Stimulated activated naive CD8-positive, alpha-beta T cell treated with anti-CD3 and anti-CD28 coated beads, Interleukin-15, amount 100 ng/mL, for 72 hours (primary cell): Measurements from ENCODE around the gene ABHD2.

Experiments used
- ATAC-seq: fragments of 150-1000 bp; cut with Tn5 transposase; 2 replicates; pipeline ENCODE4 v1.10.0; 2021; ENCODE audit warnings: mild to moderate bottlenecking, moderate library complexity
- DNase-seq, 2 donors: peaks; one replicate each; pipeline ENCODE4 v3.0.0; 2021 to 2022
- H3K27ac Mint-ChIP-seq, 2 donors: one replicate each; pipeline ENCODE4 v1.8.0; 2022; ENCODE audit warnings: mild to moderate bottlenecking in 2 of 2, mixed read lengths in 2 of 2, moderate library complexity in 2 of 2
- H3K27me3 Mint-ChIP-seq: one replicate; pipeline ENCODE4 v1.8.0; 2022; ENCODE audit warnings: mixed read lengths
- H3K4me1 Mint-ChIP-seq: one replicate; pipeline ENCODE4 v1.8.0; 2022; ENCODE audit warnings: mild to moderate bottlenecking, mixed read lengths
- H3K4me3 Mint-ChIP-seq, 2 donors: one replicate each; pipeline ENCODE4 v1.8.0; 2022; ENCODE audit warnings: mild to moderate bottlenecking in 2 of 2, mixed read lengths in 2 of 2, moderate library complexity in 1 of 2
- H3K9me3 Mint-ChIP-seq, 2 donors: one replicate each; pipeline ENCODE4 v1.8.0; 2022; ENCODE audit warnings: mixed read lengths in 2 of 2

Gene ABHD2

DNA sequence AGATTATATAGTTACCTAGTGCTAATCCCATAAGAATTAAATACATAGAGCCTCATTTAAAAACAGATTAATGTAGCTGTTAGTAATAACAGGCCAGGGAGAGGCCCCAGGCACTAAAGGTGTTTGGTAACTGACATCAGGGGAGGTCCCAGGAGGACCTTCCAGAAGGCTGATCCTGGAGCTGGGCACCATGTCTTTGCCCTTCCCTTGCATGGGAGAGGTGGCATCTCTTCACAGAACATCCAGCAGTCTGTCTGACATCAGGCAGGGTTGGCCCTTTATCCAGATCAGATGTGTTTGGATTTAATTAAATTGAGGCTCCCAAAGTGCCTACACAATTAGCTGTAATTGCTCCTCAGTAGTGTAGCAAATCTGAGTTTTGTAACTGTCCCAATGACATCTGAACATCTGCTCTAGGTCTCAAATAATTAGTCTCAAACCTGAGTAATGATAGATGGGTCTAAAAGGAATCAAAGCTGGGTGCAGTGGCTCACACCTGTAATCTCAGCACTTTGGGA is 80.1 kb downstream of the ABHD2 start:
- DNase-seq (no peak), ATAC-seq (no peak)
- no peaks in the 10 kb centered on the region for H3K9me3 Mint-ChIP-seq
- H3K4me1 Mint-ChIP-seq = peaks cover 26% of the 10 kb centered on the region
- no peaks in the 10 kb centered on the region for H3K27me3 Mint-ChIP-seq
- peak overlapping the region; percentile 29 to 67 for H3K4me3 Mint-ChIP-seq
- peak overlapping the region; percentile 43 to 98 for H3K27ac Mint-ChIP-seq

DNA sequence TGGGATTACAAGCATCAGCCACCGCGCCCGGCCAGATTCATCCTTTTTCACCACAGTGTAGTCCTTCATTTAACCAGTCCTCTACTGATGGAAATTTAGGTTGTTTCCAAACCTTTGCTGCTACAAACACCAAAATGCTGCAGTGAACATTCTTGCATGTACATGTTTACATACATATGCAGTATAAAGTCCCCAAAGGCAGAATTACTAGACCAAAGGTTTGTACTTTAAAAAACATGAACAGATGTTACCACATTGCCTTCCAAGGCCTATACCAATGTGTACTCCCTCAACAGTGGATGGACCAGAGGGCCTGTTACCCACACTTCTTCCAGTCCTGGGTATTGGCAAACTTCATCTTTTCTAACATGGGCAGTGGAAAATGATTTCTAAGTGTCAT is 82.1 kb downstream of the ABHD2 start:
- no peak for ATAC-seq
- Mint-ChIP-seq H3K27me3 (no peaks in the 10 kb centered on the region), H3K27ac (no peak overlapping the region), H3K9me3 (no peaks in the 10 kb centered on the region), H3K4me1 (peaks cover 26% of the 10 kb centered on the region), H3K4me3 (no peak overlapping the region)
- no peak for DNase-seq

DNA sequence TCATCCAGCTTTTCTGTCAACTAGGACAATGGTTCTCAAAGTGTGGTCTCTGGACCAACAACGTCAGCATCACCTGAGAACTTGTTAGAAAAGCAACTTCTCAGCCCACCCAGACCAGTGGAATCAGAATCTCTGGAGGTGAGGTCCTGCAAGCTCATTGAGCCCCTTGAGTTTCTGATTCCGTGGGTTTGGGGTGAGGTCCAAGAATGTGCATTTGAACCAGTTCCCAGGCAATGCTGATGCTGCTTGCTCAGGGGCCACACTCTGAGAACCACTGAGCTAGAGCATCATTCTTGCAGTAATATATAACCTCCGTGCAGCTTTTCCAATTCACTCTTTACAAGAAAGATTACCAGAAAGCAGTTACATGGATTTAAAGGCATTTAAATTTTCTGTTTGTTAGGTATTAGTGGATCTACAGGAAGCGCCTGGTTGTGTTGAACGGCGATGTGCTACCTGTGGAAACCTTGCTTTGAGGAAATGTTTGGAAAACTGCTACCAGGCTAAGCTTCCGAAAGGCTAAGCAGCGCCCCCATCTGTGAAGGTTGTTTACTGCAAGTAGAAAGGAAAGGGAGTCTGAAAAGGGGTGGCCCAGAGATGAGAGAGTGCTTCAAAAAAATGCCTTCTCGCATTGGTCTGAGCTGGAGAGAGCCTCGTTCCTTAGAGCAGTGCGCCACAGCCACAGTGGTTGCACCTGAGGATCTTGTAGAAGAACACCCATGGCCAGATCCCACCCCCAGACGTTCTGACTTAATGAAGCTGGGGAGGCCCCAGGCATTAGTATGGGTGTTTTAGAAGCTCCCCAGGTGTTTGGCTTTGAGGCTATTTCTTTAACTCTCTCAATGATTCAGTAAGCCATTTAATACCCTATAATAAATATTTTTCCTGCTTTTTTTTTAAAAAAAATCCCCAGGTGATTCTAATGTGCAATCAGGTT is 83.1 kb downstream of the ABHD2 start:
- ATAC-seq = no peak
- no peak overlapping the region for H3K27ac Mint-ChIP-seq
- H3K4me1 Mint-ChIP-seq = peaks cover 26% of the 10 kb centered on the region
- no peak overlapping the region for H3K4me3 Mint-ChIP-seq
- H3K27me3 Mint-ChIP-seq = no peaks in the 10 kb centered on the region
- H3K9me3 Mint-ChIP-seq = no peaks in the 10 kb centered on the region
- DNase-seq = peak in 1 of 2 donors; percentile 4

DNA sequence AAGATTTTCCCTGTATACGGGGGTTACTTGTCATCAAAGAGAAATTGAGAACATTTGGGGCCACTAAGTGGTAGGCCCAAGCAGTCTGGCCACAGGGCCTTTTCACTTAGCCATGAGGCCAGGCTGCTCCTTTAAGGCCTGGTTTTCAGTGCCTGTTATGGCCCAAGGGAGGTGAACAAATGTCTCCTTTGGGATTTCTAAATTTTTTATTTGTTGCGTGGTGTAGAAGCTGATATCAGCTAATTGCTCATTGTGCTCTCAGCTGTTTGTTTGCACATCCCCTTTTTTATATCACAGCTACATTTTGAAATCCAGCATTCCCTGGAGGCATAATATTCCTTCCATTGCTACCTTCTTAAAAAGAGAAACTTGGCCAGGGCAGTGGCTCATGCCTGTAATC is 84.7 kb downstream of the ABHD2 start:
- Mint-ChIP-seq H3K4me1 (peaks cover 21% of the 10 kb centered on the region), H3K9me3 (no peaks in the 10 kb centered on the region), H3K27ac (peak overlapping the region in 1 of 2 donors; percentile 56), H3K27me3 (no peaks in the 10 kb centered on the region), H3K4me3 (no peak overlapping the region)
- ATAC-seq = no peak
- no peak for DNase-seq

DNA sequence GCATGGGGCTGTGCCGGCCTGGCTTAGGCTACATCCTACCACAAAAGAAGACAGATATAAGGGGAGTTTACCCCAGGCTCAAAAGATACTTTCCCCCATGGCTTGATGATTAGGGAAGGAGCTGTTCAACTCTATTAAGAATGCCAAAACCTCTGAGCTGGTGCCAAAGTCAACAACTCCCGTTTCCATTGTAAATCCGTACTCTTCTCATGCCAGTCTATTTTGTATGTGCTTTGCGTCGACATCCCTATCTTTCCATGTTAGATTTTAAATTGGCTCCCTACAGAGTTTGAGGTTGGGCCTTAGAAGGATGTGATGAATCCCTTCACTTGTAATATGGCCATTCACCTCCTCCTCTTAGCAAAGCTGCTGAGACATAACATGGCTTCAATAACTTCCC is 86.2 kb downstream of the ABHD2 start:
- Mint-ChIP-seq H3K27ac (no peak overlapping the region), H3K27me3 (no peaks in the 10 kb centered on the region), H3K4me3 (no peak overlapping the region), H3K9me3 (no peaks in the 10 kb centered on the region), H3K4me1 (peaks cover 22% of the 10 kb centered on the region)
- ATAC-seq = no peak
- no peak for DNase-seq

DNA sequence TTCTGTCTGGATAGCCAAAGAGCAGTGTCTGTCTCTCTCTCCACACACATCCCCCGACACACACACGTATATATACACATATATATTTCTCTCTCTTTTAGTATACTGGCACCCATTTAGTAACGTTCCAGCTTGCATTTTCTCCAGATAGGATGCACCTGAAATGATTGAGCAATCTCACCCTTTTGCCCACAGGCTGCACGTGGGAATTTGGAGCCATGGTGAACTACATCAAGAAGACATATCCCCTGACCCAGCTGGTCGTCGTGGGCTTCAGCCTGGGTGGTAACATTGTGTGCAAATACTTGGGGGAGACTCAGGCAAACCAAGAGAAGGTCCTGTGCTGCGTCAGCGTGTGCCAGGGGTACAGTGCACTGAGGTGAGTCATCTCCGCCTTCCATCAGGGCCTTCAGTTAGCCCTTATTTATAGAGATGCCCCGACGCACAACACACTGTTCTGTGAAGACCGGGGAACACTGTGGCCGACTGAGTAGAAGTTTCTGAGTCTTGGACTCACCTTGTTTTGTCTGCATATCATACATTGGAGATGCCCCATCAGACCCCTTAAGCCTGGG is 87.4 kb downstream of the ABHD2 start:
- Mint-ChIP-seq H3K4me3 (no peak overlapping the region), H3K27me3 (no peaks in the 10 kb centered on the region), H3K27ac (peak overlapping the region in 1 of 2 donors; percentile 49), H3K4me1 (peaks cover 34% of the 10 kb centered on the region), H3K9me3 (no peaks in the 10 kb centered on the region)
- DNase-seq (no peak), ATAC-seq (no peak)

DNA sequence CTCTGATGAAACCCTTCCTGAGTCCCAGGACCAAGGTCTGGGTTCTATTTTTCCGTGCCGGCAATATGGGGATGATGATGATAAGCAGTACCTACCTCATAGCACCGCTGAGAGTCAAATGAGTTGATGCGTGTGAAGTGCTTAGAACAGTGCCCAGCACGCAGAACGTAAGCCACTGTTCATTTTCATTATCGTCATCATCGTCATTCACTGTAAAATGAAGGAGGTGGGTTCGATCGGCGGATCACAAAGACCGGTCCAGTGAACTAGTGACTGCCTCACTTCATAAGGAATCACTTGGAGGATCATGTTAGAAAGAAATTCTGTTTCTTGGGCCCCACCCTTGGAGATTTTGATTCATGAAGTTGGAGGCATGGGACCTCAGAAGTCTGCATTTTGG is 88.9 kb downstream of the ABHD2 start:
- DNase-seq (no peak), ATAC-seq (no peak)
- H3K4me3 Mint-ChIP-seq = no peak overlapping the region
- no peaks in the 10 kb centered on the region for H3K9me3 Mint-ChIP-seq
- no peaks in the 10 kb centered on the region for H3K27me3 Mint-ChIP-seq
- no peak overlapping the region for H3K27ac Mint-ChIP-seq
- H3K4me1 Mint-ChIP-seq = peaks cover 45% of the 10 kb centered on the region

DNA sequence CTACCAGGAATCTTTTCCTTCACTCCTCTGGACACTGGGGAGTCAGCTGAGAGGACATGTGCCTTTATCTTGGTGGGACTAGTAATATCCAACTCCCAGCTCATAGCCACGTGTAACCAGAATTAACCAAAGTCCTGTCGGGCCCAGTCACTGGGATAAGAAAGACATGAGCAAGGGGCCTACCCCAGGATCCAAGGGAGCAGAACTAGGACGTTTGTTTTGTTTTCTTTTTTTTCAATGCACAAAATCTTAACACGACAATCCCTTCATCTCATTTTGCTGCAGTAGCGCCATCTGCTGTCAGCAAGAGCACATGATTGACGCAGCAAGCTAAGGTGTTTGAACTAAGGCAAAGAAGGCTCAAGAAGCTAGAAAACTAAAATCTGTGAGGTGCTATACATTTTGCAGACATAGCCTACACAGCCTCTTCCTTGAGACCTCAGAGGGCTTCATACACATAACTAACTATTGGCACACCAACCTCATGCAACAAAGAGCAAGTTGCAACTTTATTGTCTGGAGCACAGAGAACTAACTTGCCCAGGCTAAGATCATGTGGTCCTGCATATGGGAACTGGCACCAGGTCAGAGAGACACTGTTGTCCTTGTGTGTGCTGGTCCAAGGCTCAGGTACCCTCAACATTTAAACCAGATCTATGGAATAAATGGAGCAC is 89.5 kb downstream of the ABHD2 start:
- peaks cover 48% of the 10 kb centered on the region for H3K4me1 Mint-ChIP-seq
- no peaks in the 10 kb centered on the region for H3K27me3 Mint-ChIP-seq
- ATAC-seq (peak; percentile 26), DNase-seq (peak; percentile 56 to 74)
- no peaks in the 10 kb centered on the region for H3K9me3 Mint-ChIP-seq
- peak overlapping the region; percentile 24 to 61 for H3K27ac Mint-ChIP-seq
- H3K4me3 Mint-ChIP-seq = no peak overlapping the region

DNA sequence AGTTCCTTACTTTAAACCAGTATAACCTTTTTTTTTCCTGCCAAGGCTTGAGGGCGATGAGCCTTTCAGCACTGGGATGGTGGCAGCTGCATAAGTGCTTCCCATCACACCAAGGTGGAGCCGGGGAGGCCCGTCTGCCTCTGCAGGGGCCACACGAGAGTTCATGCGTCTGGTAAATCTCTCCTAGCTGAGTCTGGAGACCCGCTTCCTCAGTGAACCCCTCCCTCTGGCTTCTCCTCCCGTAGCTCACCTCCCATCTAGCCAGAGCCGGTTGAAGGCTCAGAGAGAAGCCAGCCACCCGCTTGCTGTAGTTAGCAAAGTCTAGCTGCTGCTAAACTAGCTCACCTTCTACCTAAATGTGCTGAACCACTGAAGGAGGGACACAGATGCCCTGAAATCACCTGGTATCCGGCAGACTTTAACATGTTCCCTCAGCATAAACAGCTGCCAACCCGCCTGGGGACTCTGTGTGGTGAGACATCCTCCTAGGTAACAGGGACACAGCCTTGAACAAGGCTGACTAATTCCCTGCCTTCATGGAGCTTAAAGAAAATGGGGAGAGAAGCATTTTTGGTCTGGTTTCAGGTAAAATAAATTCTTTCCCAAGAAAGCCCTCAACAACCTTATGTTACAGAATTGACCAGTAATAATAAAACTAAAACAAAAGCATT is 90.2 kb downstream of the ABHD2 start:
- Mint-ChIP-seq H3K4me1 (peaks cover 48% of the 10 kb centered on the region), H3K27ac (peak overlapping the region; percentile 84 to 95), H3K4me3 (no peak overlapping the region)

DNA sequence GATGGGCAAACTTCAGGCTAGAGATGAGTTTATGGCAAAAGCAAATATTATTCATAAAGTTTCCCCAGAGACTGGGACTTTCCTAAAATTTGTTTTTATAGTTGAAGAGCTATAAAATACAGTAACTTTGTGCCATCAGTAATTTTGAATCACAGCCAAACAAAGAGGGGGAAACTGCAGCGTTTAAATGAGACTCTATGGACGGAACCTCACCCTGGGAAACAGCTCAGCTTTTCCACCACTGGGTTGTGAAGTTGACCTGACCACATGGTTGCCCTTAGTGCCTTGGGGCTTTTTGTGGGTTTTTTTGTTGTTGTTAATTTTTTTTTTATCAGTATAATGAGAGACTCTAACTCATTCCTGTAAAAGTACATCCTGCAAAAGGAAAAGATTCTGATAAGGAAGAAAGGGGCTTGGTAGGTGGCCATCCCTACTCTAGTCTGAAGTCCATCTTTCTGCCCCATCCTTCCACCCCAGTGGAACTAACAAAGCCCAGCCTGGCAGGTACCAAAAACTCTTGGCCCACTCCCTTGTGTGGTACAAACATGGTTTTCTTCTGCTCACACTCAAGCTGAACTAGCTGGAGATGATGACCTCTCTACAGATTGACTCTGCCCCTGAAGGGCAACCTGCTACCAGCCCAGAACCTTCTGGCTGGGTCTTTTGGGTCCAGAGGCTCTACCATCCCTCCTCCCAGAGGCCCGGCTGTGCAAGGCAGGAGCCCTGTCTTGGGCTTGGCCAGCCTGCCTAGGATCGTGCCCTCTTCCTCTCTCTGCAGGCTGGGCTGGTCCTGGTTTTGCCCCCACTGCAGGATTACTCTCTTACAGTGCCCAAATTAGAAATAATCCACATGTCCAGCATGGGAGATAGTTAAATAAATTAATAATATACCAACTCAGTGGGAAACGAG is 92.0 kb downstream of the ABHD2 start:
- Mint-ChIP-seq H3K27me3 (no peaks in the 10 kb centered on the region), H3K4me1 (peaks cover 48% of the 10 kb centered on the region), H3K9me3 (no peaks in the 10 kb centered on the region), H3K27ac (peak overlapping the region; percentile 93 to 94), H3K4me3 (peak overlapping the region; percentile 58)
- ATAC-seq (peak; percentile 97), DNase-seq (peak; percentile 47 to 87)

More for the DNA sequence above, 90.2 kb downstream of the ABHD2 start:
- H3K9me3 Mint-ChIP-seq = no peaks in the 10 kb centered on the region
- no peaks in the 10 kb centered on the region for H3K27me3 Mint-ChIP-seq
- no peak for DNase-seq
- no peak for ATAC-seq

DNA sequence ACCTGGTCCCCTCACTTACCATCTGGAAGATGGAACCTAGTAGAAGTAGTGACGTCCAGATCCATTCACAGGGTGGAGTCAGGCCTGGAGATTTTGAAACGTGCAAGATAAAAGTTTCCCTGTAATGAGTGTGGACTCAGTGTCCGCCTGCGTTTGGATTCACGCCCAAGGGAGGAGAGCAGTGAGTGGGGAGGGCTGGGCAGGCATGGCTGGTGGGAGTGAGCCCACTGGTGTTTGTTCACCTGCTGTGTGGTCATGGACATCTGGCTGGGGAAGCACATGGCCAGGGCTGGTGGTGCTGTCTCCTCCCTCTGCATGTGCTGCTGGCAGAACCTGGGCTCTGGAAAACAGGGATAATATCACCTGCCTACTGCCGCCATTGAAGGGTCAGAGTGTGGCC is 96.1 kb downstream of the ABHD2 start:
- no peaks in the 10 kb centered on the region for H3K27me3 Mint-ChIP-seq
- DNase-seq (no peak), ATAC-seq (no peak)
- no peaks in the 10 kb centered on the region for H3K9me3 Mint-ChIP-seq
- peaks cover 27% of the 10 kb centered on the region for H3K4me1 Mint-ChIP-seq
- peak overlapping the region; percentile 5 to 72 for H3K27ac Mint-ChIP-seq
- no peak overlapping the region for H3K4me3 Mint-ChIP-seq

DNA sequence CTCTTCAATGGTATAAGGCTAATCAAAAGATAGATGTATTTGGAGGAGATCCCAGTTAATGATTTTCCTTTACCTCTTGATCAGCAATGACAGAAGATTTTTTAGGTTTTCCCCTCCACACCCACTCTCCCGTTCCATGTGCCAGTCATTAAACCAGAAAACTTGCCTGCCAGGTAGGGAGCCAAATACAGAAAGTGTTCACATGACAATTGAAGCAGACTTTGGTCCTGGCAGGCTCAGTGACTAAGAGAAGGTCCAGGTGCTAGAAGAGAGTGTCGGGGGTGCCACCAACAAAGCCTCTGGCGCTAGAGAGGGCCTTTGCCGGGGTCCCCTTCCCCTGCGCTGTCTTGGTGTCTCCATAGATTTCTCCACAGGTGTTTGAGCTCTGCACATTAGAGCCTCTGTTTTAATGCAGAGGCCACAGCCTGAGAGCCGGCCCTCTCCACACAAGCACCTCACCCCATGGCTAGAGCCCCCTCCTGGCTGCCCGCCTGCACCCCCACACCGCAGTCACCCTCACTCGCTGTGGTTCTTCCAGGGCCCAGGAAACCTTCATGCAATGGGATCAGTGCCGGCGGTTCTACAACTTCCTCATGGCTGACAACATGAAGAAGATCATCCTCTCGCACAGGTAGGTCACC is 96.8 kb downstream of the ABHD2 start:
- H3K27ac Mint-ChIP-seq = peak overlapping the region; percentile 72 to 80
- DNase-seq (no peak), ATAC-seq (no peak)
- peaks cover 21% of the 10 kb centered on the region for H3K4me1 Mint-ChIP-seq
- no peaks in the 10 kb centered on the region for H3K9me3 Mint-ChIP-seq
- no peak overlapping the region for H3K4me3 Mint-ChIP-seq
- H3K27me3 Mint-ChIP-seq = no peaks in the 10 kb centered on the region

DNA sequence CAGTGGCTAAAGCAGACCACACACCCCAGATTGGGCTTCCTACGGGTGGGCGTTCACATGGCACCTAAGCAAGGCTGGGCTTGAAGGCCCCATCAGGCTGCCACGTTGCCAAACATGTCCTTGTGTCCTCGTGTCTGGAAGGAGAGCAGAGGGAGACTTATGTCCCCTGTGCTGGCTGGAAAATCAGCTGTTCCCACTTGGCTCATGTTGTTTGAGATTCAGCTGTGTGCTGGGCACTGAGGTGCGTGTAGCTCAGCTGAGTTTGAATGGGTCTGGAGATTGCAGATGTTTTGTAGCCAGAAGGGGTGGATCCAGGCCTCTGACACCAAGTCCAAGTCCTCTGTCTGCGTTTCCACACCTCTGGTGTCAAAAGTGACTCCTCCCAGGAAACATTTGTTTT is 98.5 kb downstream of the ABHD2 start:
- Mint-ChIP-seq H3K4me3 (no peak overlapping the region), H3K9me3 (no peaks in the 10 kb centered on the region), H3K4me1 (peaks cover 6% of the 10 kb centered on the region), H3K27me3 (no peaks in the 10 kb centered on the region), H3K27ac (no peak overlapping the region)
- ATAC-seq (no peak), DNase-seq (no peak)

DNA sequence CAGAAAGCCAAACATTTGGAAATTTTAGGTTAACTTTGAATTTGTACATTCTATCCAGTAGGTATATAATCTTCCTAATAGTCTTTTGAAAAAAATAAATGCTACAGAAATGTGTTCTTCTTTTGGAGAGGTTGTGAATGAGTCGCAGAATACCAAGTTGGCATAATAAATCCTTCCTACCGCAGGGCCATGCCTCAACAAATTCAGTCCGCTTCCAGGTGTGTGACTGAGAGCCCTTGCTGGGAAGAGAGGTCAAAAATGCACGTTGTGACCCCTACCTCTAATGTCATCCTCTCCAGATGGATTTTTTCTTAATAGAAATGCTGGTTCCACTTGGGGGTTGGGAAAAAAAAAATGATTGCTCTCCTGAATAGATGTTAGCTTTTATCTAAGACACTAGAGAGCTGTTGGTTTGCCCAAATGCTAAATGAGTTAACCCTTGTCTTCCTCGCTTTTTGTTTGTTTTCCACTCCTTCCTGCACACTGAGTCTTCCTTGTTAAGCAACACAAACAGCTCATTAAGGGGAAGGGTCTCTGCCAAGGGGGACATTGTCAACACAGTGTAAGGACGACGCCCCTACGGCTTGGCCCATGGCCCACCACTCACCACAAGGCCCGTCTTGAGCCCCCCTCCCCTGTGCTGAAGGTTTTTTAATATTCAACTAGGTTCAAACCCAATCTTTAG is 99.2 kb downstream of the ABHD2 start:
- H3K27ac Mint-ChIP-seq = peak overlapping the region in 1 of 2 donors; percentile 42
- no peaks in the 10 kb centered on the region for H3K4me1 Mint-ChIP-seq
- H3K9me3 Mint-ChIP-seq = no peaks in the 10 kb centered on the region
- no peak overlapping the region for H3K4me3 Mint-ChIP-seq
- H3K27me3 Mint-ChIP-seq = no peaks in the 10 kb centered on the region
- no peak for DNase-seq
- no peak for ATAC-seq
